Ovary (tissue), 3 donors: ENCODE results near the gene ATP1A2.

Experiments used
- EP300 ChIP-seq: sonication (generic); formaldehyde crosslinking; IDR thresholded peaks from one replicate; pipeline ENCODE4 v1.6.1; 2017; ENCODE audit warnings: antibody characterized with exemption
- TF ChIP-seq, protein P1 (sequence below), 3 donors: fragments of 450-650 bp in 2 of 3; fragments of 200-600 bp in 1 of 3; IDR thresholded peaks; one replicate each; pipeline versions ENCODE4 v1.5.1 to v1.8.0; 2016 to 2022; ENCODE audit warnings: antibody characterized with exemption in 3 of 3, mild to moderate bottlenecking in 1 of 3
- donor health status: DM: no; HTN: no; CAD: no.

DNA sequence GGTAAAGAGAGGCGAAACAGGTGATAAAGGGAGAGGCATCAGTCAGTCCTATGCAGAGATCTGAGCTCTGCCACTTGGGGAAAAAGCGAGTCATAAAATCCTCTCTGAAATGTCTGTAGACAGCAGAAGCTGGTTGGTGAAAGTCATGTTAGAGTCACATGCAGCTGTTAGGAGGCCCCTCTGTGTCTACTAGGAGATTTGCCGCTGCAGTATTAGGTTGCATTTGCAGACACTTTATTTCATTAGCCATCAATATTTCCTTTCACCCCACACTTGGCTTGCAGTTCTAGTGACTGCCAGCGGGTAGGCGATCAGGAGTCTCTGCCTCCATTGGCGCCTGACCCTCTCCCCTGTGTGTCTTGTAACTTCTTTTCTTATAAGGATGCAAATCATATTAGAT, 52.0 kb downstream of the ATP1A2 start:
- TF ChIP-seq, protein P1, sequence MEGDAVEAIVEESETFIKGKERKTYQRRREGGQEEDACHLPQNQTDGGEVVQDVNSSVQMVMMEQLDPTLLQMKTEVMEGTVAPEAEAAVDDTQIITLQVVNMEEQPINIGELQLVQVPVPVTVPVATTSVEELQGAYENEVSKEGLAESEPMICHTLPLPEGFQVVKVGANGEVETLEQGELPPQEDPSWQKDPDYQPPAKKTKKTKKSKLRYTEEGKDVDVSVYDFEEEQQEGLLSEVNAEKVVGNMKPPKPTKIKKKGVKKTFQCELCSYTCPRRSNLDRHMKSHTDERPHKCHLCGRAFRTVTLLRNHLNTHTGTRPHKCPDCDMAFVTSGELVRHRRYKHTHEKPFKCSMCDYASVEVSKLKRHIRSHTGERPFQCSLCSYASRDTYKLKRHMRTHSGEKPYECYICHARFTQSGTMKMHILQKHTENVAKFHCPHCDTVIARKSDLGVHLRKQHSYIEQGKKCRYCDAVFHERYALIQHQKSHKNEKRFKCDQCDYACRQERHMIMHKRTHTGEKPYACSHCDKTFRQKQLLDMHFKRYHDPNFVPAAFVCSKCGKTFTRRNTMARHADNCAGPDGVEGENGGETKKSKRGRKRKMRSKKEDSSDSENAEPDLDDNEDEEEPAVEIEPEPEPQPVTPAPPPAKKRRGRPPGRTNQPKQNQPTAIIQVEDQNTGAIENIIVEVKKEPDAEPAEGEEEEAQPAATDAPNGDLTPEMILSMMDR (IDR thresholded peaks at IDR 0.05), result no peak
- no peak for TF ChIP-seq EP300
